HG03135 (cell line): Measurements from ENCODE around the gene ACOX1.

ENCODE experiments used
- ATAC-seq: cut with Tn5 transposase; IDR thresholded peaks from one replicate; pipeline ENCODE4 v1.9.1; 2021; ENCODE audit warnings: mild to moderate bottlenecking, moderate library complexity; ENCODE audit not compliant: unreplicated experiment

ACOX1 gene

DNA sequence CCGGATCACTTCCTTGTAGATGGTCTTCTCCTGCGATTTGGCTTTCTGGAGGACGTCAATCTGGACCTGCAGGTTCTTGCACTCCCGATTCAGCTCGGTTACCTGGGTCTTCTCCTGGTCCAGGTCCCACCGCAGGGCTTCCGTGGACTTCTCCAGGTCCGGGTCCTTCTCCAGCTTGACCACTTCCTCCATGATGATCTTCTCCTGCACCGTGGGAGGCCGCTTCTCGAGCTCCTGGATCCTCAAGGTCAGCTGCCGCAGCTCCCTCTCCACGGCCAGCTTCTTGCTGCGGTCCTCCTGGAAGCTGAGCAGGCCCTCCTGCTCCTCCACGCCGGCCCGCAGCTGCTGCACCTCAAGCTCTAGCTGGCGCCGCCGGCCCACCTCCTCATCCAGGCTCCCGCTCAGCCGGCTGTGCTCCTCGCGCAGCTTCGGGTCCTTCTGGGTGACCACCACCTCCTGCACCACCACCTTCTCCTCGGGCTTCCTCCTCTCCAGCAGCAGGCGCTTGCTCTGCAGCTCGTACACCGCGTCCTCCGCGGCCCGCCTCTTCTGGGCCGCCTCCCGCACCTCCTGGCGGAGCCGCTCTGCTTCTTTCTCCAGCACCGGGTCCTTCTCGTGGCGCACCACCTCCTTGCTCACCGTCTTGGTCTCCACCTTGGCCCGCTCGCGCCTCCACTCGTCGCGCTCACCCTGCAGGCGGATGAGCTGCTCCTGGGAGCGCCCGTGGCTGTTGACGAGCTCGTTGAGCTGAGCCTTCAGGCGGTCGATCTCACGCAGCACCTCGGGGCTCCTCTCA, 29.9 kb upstream of the ACOX1 start:
- no peak for ATAC-seq

DNA sequence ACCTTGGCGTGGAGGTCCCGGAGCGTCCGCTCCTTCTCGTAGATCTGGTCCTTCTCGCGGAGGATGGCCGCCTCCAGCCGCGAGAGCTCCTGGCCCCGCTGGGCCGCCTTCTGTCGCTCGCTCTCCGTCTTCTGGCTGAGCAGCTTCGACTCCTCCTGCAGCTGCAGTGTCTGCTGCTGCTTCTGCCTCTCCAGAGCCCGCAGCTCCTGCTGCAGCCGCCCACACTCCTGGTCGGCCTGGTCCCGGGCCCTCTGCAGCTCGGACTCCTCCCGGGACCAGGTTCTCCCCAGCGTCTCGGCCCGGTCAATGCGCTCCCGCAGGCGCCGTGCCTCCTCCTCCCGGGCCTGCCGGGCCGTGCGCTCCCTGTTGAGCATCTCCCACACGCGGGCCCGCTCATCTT, 29.2 kb upstream of the ACOX1 start:
- no peak for ATAC-seq

DNA sequence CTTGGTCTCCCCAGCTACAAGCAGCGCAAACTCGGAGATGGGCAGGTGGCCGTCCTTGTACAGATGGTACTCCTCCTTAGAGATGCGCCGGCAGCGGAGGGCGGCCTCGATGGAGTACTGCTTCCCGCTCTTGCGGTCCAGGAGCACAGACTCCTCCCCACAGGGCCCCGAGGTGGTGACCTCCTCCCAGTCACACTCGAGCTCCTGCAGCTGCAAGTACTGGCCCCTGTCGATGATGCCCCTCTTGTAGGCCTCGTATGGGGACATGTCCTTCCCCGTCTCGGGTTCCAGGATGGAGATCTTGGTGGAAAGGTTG, 28.8 kb upstream of the ACOX1 start:
- no peak for ATAC-seq

DNA sequence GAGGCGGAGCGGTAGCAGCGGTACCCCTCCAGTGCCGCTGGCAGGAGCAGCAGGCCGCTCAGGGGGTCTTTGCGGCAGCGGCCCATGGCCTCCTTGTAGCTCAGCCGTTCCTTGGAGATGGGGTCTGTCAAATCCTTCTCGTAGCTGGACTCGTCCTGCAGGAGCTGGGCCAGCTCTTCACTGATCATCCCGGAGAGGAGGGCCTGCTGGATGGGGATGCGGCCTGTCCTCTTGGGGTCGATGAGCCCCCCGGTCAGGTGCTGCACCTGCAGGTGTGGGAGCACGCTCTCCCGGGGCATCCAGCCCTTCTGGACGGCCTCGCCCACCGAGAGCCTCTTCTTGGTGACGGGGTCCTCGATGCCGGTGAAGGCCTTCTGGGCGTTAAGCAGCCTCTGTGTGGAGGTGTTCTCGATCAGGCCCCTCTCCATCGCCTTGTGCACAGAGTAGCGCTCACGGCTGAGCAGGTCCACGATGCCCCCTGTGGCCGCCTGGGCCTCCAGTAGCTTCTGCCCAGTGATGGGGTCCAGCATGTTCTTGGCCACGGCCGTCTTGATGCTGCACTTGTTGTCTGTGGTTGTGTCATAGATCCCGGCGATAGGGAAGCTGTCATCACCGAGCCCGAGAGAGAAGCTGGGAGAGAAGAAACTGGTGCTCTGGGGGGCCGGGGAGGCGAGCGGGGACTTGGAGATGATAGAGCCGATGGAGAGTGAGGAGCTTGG, 28.3 kb upstream of the ACOX1 start:
- no peak for ATAC-seq

DNA sequence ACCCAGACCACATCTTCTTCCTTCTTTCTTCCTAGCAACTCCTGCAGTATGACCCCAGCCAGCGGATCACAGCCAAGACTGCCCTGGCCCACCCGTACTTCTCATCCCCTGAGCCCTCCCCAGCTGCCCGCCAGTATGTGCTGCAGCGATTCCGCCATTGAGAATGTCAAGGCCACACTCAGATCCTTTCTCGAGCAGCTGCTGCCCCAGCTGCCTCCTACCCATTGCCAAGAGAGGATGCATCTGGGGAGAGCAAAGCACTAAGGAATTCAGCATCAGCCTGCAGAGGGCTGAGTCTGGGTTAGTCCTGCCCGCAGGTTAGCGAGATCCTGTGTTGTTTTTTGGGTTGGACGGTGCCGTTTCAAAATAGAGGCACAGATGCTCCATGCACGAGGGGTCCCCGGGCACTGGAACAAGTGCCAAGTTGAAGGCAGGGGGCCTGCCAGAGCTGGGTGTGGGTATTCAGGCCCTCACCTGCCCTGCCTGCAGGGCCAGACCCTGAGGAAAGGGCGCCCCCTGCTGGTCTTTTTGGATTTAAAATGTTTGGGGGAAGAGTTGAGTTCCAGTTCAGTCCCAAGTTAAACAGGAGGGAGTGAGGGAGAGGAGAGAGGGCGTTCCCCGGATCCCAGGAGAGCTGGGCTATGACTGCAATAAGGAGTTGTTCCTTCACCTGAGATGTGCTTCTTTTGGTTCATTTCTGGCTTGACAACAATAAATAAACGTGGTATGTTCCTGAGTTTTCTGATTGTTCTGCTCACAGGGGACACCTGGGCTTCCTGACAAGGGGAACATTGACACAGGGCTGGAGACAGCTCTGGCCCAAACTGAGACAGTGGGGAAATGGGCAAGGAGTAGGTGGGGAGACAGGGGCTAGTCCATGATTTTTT, 26.5 kb upstream of the ACOX1 start:
- ATAC-seq, result no peak

DNA sequence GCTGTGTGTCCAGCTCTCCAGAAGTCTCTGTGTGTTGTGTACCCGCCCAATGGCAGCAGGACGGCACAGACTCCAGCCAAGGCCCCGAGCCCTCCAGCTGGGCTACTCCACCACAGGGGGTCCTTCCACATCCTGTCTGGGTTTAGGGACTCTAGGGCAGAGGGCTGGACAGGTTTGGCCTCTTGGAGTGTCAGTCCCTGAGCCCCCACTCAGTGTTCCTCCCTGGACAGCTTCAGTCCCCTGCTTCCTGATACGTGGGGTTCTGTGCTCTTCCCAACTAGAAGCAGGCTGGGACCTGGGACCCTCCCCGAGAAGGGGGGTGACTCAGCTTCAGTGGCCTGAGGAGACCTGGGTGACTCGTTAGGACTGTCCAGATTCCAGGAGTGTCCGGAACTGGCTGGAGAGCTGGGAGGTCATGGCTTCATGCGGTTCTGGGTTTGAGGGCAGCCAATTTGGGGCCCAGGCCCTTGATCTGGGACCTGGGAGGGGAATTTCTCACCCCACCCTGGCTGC, 25.8 kb upstream of the ACOX1 start:
- ATAC-seq, result no peak

DNA sequence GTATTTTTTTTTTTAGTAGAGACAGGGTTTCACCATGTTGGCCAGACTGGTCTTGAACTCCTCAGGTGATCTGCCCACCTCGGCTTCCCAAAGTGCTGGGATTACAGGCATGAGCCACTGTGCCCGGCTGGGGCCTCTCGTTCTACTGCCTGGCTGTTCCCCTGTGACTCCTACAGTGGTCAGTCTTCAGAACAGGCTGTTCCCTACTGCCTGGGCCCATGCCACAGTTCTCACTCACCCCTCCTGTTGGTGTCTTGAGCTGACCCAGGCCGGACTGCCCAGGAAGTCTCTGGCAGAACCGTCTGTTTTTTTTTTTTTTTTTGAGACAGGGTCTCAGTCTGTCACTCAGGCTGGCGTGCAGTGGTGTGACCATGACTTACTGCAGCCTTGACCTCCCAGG, 24.9 kb upstream of the ACOX1 start:
- no peak for ATAC-seq

DNA sequence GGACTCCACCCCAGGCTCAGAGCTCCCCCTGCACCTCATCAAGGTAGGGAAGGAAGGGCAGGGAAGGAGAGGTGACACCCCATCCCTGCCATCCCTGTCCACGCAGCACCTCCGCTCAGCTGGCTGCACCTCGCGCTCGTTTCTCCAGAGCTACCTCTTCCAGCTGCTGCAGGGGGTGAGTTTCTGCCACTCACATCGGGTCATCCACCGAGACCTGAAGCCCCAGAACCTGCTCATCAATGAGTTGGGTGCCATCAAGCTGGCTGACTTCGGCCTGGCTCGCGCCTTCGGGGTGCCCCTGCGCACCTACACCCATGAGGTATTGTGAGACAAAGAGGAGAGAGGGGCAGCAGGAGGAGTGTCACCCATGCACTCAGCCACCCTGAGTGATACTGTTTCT, 23.1 kb upstream of the ACOX1 start:
- no peak for ATAC-seq

DNA sequence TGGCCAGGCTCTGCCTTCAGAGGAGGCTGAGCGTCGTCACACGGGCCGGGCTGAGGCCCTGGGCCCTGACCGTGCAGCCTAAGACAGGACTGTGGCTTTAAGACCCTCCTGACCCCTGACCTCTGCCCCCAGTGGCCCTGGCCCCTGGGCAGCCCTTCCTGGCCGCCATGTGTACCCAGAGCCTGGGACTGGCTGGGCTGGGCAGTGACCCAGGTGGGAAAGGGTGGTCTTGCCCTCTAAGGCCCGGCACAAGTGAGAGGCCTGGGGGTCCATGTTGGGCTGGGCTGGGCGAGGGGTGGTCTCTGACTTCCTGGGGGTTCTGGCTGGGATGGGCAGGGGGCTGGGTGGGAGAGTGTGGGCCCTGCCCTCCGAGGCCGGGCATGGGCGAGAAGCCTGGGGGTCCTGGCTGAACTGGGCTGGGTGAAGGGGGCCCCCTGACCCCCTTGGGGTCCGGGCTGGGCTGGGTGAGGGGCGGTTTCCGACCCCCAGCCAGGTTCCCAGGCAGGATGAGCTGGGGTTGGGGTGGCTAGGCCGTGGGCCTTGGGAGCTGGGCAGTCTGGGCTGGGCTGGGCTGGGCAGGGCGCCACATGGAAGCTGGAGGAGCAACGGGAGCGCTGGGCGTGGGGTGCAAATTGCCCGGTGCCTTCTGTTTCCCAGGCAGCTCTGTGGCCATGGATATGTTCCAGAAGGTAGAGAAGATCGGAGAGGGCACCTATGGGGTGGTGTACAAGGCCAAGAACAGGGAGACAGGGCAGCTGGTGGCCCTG, 22.0 kb upstream of the ACOX1 start, which contains the start of gene CDK3:
Gene CDK3, plus strand, starts transcription at position 101 of the 767 bp plus-strand sequence. Its CDS starts 571 bp downstream, at position 672.
- ATAC-seq, result no peak

DNA sequence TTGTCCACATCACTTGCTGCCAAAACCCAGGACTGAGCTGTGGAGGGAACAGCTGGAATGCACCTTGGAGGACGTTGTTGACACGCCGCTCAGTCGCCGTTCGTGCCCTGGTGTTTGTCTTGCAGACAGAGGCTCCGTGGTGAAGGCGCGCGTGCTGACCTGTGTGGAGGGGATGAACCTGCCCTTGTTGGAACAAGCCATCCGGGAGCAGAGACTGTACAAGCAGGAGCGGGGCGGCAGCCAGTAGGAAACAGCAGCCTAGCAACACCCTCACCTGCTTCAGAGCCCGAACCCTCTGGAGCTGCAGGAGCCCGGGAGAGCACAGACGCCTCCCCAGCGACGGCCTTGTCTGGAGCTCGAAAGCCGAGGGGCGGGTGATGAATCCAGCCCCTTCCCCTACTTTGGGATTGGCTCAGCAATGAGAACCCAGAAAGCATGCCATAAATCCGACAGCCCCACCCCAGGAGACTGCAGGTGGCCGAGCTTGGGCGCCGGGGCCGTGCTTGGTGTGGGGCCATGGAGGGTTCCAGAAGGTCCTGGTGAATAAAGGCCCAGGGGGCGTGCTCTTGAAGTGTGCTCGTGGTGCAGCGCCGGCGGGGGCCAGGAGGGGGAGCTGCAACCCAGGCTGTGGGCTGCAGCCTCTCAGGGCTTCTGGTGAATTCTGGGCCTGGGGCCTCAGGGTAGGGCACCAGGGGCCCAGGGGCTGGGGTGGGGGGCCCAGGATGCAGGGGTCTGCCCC, 21.2 kb upstream of the ACOX1 start:
- ATAC-seq, result no peak

DNA sequence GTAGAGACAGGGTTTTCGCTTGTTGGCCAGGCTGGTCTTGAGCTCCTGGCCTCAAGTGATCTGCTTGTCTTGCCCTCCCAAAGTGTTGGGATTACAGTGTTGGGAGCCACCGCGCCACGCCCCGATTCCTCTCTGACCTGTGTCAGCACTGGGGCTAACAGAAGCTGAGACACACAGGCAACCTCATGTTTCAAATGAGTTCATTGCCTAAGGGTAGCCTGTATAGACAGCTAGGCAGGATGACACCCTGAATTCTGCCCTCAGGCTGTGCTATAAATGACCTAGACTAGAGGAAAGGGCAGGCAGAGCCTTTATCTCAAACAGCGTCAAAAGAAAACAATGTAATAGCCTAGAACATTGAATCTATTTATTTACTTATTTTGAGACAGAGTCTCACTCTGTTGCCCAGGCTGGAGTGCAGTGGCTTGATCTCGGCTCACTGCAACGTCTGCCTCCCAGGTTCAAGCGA, 19.4 kb upstream of the ACOX1 start:
- no peak for ATAC-seq

DNA sequence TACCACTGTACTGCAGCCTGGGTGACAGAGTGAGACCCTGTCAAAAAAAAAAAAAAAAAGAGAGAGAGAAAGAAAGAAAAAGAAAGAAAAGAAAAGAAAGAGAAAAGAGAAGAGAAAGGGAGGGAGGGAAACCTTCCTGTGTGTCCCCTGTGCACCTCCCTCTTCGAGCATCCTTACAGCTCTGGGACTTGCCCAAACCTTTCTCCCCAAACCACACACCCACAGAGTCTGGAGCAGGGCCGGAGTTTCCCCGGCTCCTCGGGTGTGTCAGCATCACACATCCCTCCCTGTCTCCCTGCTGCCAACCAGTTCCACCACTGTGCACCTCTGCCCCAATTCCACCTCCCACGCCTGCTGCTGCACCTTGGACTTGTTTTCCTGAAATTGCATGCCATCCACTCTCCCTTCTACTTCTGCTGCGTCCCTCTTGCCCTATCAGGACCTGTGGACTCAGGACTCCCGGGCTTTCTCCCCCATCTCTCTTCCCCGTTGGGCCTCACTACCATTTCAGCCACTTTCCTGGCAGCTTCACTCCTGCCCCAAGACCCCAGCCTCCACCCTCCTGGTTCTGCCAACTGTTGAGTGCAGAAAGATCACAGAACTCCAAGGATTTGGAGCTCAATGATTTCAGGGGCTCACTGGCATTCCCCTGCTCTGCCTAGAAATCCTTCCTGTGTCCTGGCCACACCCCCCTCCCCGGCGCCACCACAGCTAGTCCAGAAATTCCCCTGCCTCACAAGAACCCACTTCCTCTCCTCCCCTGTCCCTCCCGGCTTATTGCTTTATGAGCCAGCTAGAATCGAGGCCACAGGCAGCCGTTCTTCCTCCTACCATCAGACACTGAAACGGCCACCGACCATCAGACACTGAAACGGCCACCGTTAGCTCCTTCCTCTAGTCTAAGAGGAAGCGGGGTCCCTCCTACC, 18.0 kb upstream of the ACOX1 start:
- no peak for ATAC-seq

DNA sequence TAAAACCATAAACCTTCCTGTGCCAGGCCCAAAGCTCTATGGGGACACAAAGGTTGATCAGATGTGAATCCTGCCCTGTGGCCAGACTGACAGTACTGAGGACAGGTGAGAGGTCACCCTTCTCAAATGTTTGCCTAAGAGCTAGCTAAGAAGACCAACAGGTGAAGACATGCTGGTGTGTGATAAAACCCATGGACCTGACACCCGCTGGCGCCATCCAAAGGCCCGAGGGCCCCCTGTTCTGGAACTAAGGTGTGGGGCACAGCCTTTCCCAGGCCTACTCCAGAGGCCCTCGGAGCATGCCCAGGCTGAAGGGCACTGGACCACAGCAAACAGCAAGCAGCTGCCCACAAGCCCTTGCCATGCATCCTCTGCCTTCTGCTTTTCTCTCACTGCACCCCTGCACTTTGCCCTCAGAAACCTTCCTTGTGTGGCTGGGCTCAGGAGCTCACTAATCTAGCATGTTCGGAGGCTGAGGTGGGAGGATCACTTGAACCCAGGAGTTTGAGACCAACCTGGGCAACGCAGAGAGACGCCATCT, 16.5 kb upstream of the ACOX1 start:
- ATAC-seq, result no peak

DNA sequence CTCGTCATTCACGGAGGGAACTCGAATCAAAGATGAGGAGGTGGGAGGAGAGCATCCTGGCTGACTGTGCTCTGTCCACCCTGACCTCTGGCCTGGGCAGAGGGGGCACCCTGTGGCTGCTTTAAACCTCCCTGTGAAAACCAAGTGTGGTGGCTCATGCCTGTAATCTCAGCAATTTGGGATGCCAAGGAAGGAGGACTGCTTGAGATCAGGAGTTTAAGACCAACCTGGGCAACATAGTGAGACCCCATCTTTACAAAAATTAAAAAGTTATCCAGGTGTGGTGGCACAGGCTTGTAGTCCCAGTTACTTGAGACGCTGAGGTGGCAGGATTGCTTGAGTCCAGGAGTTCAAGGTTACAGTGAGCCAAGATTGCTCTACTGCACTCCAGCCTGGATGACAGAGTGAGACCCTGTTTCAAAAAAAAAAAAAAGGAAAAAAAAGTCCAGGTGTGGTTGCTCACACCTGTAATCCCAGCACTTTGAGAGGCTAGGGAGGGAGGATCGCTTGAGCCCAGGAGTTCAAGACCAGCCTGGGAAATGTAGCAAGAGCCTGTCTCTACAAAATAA, 15.9 kb upstream of the ACOX1 start:
- ATAC-seq, result no peak

DNA sequence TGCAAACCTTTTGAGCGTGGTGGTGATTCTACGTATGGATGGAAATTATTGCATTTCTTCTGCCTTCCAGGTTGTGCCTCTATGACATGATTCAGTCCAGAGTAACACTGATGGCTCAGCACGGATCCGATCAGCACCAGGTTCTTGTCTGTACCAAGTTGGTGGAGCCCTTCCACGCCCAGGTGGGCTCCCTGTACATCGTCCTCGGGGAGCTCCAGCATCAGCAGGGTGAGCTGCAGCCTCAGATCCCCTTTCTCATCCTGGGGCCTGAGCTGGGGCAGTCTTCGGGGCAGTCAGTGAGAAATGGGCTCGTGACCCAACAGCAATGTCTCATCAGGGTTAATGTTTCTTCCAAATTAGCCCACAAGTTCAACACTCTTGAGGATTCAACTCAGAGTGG, 12.4 kb upstream of the ACOX1 start:
- ATAC-seq, result no peak

DNA sequence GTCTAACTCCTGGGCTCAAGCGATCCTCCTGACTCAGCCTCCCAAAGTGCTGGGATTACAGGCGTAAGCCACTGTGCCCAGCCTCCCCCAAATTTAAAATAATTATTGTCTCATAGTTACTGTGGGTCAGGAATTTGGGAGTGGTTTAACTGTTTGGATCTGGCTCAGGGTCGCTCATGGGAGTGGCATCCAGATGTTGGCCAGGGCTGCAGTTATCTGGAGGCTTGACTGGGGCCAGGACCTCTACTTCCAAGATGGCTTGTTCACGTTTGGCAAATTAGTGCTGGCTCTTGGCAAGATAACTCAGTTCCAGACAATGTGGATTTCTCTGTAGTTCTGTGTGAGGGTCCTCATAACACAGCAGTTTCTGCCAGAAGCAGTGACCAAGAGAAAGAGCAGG, 8.1 kb upstream of the ACOX1 start:
- ATAC-seq, result no peak

DNA sequence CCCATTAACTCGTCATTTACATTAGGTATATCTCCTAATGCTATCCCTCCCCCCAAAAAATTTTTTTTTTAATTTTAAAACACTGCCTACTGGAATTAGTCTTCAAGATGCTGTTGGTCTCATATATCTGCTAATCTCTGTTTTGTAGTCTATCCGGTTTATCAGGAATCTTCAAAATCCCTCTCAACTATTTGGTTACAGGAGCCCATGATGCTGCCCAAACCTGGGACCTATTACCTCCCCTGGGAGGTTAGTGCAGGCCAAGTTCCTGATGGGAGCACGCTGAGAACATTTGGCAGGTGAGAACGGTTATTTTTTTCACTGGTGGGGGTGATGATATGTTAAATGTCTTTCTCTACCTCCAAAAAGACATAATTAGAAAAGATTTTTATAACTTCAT, 7.0 kb upstream of the ACOX1 start:
- no peak for ATAC-seq

DNA sequence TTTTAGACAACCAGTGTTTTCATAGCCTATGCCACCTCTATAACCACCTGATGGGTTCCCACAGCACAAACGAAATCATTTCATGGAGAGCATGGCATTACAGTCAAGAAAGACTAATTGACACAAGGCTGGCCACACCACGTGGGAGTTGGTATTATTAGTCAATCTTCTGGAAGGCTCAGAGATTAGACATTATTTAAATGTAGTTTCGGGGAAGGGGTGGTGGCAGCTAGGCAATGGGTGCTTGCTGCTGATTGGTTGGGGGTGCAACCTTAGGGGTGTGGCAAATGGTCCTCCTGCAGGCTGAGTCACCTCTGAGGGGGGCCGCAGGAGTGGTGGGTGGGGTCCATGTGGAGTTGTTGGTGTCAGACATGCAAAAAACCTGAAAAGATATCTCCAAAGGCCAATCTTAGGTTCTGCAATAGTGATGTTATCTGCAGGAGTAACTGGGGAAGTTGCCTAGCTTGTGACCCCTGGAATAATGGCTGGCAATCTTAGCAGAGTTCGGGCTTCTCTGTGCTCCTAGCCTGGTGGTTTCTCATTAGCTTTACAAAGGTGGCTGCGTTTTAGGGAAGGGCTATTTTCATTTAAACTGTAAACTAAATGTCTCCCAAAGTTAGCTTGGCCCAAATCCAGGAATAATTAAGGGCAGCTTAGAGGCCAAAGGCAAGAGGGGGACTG, 4.7 kb upstream of the ACOX1 start:
- no peak for ATAC-seq
